ENCODE measurements around the gene HOPX.

DNA sequence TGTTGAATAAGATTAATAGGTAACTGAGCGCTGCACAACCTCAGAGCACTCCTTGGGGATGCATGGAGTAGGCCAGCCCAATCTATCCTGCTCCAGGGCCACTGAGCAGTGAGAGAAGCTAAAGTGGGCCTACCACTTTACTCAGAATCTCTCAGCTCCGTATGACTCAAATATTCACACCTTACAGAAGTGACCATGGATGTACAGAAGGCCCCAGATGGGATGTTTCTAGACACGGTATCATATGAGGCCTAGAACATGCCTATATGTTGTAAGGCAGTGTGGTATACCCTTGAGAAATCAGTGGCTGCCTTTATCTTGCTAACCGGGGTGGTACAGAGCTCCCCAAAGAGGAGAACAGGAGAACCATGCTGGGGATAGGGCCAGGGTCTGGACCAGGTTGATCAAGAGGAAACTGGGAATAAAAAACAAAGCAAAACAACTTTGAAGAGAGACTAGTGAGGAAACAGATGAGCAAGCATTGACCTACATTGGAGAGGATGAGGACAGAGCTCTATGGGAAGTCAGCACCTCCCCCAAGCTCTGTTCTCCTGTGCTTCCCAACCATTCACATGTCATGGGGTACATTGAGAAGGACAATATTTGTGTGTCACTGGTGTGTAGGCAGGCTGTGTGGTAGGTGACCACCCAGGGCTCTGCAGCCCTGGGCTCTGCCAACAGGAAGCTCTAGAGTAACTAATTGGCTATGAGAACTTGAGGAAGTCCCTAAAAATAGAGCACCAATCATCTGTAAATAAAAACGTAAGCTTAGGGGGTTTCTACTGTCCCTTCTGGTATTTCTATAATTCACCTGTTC, 31.4 kb downstream of the HOPX start:
- TF ChIP-seq, protein P1, sequence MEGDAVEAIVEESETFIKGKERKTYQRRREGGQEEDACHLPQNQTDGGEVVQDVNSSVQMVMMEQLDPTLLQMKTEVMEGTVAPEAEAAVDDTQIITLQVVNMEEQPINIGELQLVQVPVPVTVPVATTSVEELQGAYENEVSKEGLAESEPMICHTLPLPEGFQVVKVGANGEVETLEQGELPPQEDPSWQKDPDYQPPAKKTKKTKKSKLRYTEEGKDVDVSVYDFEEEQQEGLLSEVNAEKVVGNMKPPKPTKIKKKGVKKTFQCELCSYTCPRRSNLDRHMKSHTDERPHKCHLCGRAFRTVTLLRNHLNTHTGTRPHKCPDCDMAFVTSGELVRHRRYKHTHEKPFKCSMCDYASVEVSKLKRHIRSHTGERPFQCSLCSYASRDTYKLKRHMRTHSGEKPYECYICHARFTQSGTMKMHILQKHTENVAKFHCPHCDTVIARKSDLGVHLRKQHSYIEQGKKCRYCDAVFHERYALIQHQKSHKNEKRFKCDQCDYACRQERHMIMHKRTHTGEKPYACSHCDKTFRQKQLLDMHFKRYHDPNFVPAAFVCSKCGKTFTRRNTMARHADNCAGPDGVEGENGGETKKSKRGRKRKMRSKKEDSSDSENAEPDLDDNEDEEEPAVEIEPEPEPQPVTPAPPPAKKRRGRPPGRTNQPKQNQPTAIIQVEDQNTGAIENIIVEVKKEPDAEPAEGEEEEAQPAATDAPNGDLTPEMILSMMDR (conservative IDR thresholded peaks at IDR 0.05; ENCODE audit: low read depth in 2 of 2) = no peak
- TF ChIP-seq EZH2 (IDR thresholded peaks at IDR 0.05; ENCODE audit: low read depth, unreplicated experiment) (no peak), POLR2AphosphoS5 (IDR thresholded peaks at IDR 0.05; ENCODE audit: low read depth) (no peak), ZNF114 (CRISPR knock-in tag; IDR thresholded peaks at IDR 0.05) (no peak), EZH2phosphoT487 (IDR thresholded peaks at IDR 0.05; ENCODE audit: unreplicated experiment) (no peak), CREB1 (CRISPR knock-in tag; IDR thresholded peaks at IDR 0.05; ENCODE audit: low read depth) (no peak), STAT1 (IDR thresholded peaks at IDR 0.05; ENCODE audit: unreplicated experiment) (no peak), ZNF331 (CRISPR knock-in tag; IDR thresholded peaks at IDR 0.05; ENCODE audit: low read depth) (no peak), JUNB (IDR thresholded peaks at IDR 0.05; ENCODE audit: unreplicated experiment) (no peak)
- TF ChIP-seq, protein P2, sequence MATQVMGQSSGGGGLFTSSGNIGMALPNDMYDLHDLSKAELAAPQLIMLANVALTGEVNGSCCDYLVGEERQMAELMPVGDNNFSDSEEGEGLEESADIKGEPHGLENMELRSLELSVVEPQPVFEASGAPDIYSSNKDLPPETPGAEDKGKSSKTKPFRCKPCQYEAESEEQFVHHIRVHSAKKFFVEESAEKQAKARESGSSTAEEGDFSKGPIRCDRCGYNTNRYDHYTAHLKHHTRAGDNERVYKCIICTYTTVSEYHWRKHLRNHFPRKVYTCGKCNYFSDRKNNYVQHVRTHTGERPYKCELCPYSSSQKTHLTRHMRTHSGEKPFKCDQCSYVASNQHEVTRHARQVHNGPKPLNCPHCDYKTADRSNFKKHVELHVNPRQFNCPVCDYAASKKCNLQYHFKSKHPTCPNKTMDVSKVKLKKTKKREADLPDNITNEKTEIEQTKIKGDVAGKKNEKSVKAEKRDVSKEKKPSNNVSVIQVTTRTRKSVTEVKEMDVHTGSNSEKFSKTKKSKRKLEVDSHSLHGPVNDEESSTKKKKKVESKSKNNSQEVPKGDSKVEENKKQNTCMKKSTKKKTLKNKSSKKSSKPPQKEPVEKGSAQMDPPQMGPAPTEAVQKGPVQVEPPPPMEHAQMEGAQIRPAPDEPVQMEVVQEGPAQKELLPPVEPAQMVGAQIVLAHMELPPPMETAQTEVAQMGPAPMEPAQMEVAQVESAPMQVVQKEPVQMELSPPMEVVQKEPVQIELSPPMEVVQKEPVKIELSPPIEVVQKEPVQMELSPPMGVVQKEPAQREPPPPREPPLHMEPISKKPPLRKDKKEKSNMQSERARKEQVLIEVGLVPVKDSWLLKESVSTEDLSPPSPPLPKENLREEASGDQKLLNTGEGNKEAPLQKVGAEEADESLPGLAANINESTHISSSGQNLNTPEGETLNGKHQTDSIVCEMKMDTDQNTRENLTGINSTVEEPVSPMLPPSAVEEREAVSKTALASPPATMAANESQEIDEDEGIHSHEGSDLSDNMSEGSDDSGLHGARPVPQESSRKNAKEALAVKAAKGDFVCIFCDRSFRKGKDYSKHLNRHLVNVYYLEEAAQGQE (IDR thresholded peaks at IDR 0.05; ENCODE audit: unreplicated experiment) = no peak
- TF ChIP-seq, protein P3, sequence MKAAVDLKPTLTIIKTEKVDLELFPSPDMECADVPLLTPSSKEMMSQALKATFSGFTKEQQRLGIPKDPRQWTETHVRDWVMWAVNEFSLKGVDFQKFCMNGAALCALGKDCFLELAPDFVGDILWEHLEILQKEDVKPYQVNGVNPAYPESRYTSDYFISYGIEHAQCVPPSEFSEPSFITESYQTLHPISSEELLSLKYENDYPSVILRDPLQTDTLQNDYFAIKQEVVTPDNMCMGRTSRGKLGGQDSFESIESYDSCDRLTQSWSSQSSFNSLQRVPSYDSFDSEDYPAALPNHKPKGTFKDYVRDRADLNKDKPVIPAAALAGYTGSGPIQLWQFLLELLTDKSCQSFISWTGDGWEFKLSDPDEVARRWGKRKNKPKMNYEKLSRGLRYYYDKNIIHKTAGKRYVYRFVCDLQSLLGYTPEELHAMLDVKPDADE (IDR thresholded peaks at IDR 0.05) = no peak
- TF ChIP-seq, protein P4, sequence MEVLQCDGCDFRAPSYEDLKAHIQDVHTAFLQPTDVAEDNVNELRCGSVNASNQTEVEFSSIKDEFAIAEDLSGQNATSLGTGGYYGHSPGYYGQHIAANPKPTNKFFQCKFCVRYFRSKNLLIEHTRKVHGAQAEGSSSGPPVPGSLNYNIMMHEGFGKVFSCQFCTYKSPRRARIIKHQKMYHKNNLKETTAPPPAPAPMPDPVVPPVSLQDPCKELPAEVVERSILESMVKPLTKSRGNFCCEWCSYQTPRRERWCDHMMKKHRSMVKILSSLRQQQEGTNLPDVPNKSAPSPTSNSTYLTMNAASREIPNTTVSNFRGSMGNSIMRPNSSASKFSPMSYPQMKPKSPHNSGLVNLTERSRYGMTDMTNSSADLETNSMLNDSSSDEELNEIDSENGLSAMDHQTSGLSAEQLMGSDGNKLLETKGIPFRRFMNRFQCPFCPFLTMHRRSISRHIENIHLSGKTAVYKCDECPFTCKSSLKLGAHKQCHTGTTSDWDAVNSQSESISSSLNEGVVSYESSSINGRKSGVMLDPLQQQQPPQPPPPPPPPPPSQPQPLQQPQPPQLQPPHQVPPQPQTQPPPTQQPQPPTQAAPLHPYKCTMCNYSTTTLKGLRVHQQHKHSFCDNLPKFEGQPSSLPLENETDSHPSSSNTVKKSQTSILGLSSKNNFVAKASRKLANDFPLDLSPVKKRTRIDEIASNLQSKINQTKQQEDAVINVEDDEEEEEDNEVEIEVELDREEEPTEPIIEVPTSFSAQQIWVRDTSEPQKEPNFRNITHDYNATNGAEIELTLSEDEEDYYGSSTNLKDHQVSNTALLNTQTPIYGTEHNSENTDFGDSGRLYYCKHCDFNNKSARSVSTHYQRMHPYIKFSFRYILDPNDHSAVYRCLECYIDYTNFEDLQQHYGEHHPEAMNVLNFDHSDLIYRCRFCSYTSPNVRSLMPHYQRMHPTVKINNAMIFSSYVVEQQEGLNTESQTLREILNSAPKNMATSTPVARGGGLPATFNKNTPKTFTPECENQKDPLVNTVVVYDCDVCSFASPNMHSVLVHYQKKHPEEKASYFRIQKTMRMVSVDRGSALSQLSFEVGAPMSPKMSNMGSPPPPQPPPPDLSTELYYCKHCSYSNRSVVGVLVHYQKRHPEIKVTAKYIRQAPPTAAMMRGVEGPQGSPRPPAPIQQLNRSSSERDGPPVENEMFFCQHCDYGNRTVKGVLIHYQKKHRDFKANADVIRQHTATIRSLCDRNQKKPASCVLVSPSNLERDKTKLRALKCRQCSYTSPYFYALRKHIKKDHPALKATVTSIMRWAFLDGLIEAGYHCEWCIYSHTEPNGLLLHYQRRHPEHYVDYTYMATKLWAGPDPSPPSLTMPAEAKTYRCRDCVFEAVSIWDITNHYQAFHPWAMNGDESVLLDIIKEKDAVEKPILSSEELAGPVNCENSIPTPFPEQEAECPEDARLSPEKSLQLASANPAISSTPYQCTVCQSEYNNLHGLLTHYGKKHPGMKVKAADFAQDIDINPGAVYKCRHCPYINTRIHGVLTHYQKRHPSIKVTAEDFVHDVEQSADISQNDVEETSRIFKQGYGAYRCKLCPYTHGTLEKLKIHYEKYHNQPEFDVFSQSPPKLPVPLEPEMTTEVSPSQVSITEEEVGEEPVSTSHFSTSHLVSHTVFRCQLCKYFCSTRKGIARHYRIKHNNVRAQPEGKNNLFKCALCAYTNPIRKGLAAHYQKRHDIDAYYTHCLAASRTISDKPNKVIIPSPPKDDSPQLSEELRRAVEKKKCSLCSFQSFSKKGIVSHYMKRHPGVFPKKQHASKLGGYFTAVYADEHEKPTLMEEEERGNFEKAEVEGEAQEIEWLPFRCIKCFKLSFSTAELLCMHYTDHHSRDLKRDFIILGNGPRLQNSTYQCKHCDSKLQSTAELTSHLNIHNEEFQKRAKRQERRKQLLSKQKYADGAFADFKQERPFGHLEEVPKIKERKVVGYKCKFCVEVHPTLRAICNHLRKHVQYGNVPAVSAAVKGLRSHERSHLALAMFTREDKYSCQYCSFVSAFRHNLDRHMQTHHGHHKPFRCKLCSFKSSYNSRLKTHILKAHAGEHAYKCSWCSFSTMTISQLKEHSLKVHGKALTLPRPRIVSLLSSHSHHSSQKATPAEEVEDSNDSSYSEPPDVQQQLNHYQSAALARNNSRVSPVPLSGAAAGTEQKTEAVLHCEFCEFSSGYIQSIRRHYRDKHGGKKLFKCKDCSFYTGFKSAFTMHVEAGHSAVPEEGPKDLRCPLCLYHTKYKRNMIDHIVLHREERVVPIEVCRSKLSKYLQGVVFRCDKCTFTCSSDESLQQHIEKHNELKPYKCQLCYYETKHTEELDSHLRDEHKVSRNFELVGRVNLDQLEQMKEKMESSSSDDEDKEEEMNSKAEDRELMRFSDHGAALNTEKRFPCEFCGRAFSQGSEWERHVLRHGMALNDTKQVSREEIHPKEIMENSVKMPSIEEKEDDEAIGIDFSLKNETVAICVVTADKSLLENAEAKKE (CRISPR knock-in tag; IDR thresholded peaks at IDR 0.05) = no peak
